GM12878 (cell line): Measurements from ENCODE around the gene NBDY. TPM values are rescaled to one million over a fixed set of nuclear protein-coding genes. Genes with fewer than 3 reads are reported as not detected.

Experiments used
- ATAC-seq: fragments of 200-7000 bp; cut with Tn5 transposase; 3 replicates; pipeline ENCODE4 v1.9.1; 2020; ENCODE audit warnings: mild to moderate bottlenecking, moderate library complexity
- BruUV-seq: library from RNA; stranded (reverse); fragments of 400-500 nt; replicated peaks from 2 replicates; lab custom pipeline; 2021; lab: Mats Ljungman, UMichigan
- CTCF ChIA-PET: fragments of 300-600 bp; sonication (Branson Sonifier 250); formaldehyde crosslinking; extraction: SDS; loops from one replicate; lab custom pipeline; 2021; ENCODE audit warnings: inconsistent platforms; lab: Yijun Ruan, JAX
- POLR2A ChIA-PET: fragments of 350-600 bp; formaldehyde crosslinking; extraction: SDS; loops from one replicate; lab custom pipeline; 2021; ENCODE audit warnings: inconsistent platforms; lab: Charles Lee
- RAD21 ChIA-PET: fragments of 300-600 bp; sonication (Branson Sonifier 250); formaldehyde crosslinking; loops from one replicate; lab custom pipeline; 2023; ENCODE audit warnings: antibody characterized with exemption; ENCODE audit not compliant: unreplicated experiment; lab: Charles Lee
- SMC1A ChIA-PET: fragments of 300-600 bp; sonication (Branson Sonifier 250); formaldehyde crosslinking; loops from one replicate; lab custom pipeline; 2023; ENCODE audit not compliant: unreplicated experiment, uncharacterized antibody; lab: Charles Lee
- DNase-seq: peaks from one replicate; pipeline ENCODE4 v3.0.0-alpha.2; 2011; ENCODE audit warnings: low read depth, low spot score
- FAIRE-seq: peaks from 3 replicates; lab custom pipeline; 2011; peaks lifted over from hg19 to GRCh38; lab: Jason Lieb, UNC
- H2AFZ ChIP-seq: 2 replicates; pipeline ENCODE4 v1.6.0; 2011; ENCODE audit warnings: low read depth, low read length, control low read depth; ENCODE audit not compliant: control insufficient read depth
- H3K27ac ChIP-seq: 2 replicates; pipeline ENCODE4 v1.5.1; 2011; ENCODE audit warnings: control low read depth; ENCODE audit not compliant: control insufficient read depth, insufficient read depth
- H3K27me3 ChIP-seq, 2 experiments: replicated peaks in 1 of 2; 2 replicates each; pipeline versions ENCODE4 v1.6.0 to v1.6.1; 2011; ENCODE audit warnings: low read length in 1 of 2; ENCODE audit not compliant: control insufficient read depth in 2 of 2, insufficient read depth in 2 of 2
- H3K36me3 ChIP-seq, 2 experiments: 2 replicates each; pipeline ENCODE4 v1.5.1; 2011; ENCODE audit warnings: low read length in 1 of 2; ENCODE audit not compliant: control insufficient read depth in 2 of 2, insufficient read depth in 2 of 2
- H3K4me1 ChIP-seq: 2 replicates; pipeline ENCODE4 v1.6.1; 2011; ENCODE audit warnings: mild to moderate bottlenecking, low read length, moderate library complexity, mixed read lengths; ENCODE audit not compliant: control insufficient read depth, insufficient read depth
- H3K4me2 ChIP-seq: 2 replicates; pipeline ENCODE4 v1.6.0; 2011; ENCODE audit warnings: control low read depth; ENCODE audit not compliant: control insufficient read depth, insufficient read depth
- H3K4me3 ChIP-seq: fragments of 200-600 bp; sonication (generic); 2 replicates; pipeline ENCODE4 v1.5.1; 2016
- H3K79me2 ChIP-seq: 2 replicates; pipeline ENCODE4 v1.6.0; 2011; ENCODE audit warnings: low read length; ENCODE audit not compliant: control insufficient read depth, insufficient read depth
- H3K9ac ChIP-seq: 2 replicates; pipeline ENCODE4 v1.8.0; 2011; ENCODE audit warnings: low read length, control low read depth, mixed read lengths; ENCODE audit not compliant: control insufficient read depth, insufficient read depth
- H3K9me3 ChIP-seq: replicated peaks from 3 replicates; pipeline ENCODE4 v1.5.1; 2011; ENCODE audit warnings: mild to moderate bottlenecking, low read length; ENCODE audit not compliant: control insufficient read depth, insufficient read depth
- H4K20me1 ChIP-seq: 2 replicates; pipeline ENCODE4 v1.6.0; 2011; ENCODE audit not compliant: control insufficient read depth, insufficient read depth
- CEBPB ChIP-seq, 2 experiments: fragments of 150-350 bp in 1 of 2; IDR thresholded peaks; 2 replicates each; pipeline ENCODE4 v1.6.1; 2012 to 2014; ENCODE audit warnings: low read depth in 2 of 2, low read length in 2 of 2, borderline replicate concordance in 1 of 2, inconsistent platforms in 1 of 2
- CREM ChIP-seq: IDR thresholded peaks from 2 replicates; pipeline ENCODE4 v1.6.1; 2014; ENCODE audit warnings: antibody characterized with exemption, low read depth
- EED ChIP-seq: sonication (generic); IDR thresholded peaks from 2 replicates; pipeline ENCODE4 v1.6.1; 2016; ENCODE audit warnings: antibody characterized with exemption, low read depth
- IKZF1 ChIP-seq: fragments of 450-650 bp; conservative IDR thresholded peaks from 2 replicates; pipeline ENCODE4 v1.6.1; 2017; ENCODE audit warnings: antibody characterized with exemption, mild to moderate bottlenecking
- KLF5 ChIP-seq: fragments of 450-650 bp; IDR thresholded peaks from 2 replicates; pipeline ENCODE4 v1.6.1; 2014; ENCODE audit warnings: mild to moderate bottlenecking; ENCODE audit not compliant: partially characterized antibody
- NBN ChIP-seq: fragments of 450-650 bp; IDR thresholded peaks from 2 replicates; pipeline ENCODE4 v1.6.1; 2016
- NFIC ChIP-seq: IDR thresholded peaks from 2 replicates; pipeline ENCODE4 v1.6.1; 2012; ENCODE audit warnings: low read depth, mild to moderate bottlenecking, inconsistent platforms, low read length, moderate library complexity
- RFX5 ChIP-seq: IDR thresholded peaks from 2 replicates; pipeline ENCODE4 v1.6.1; 2011; ENCODE audit warnings: low read depth, low read length, improper control_type of control experiment
- SMARCA5 ChIP-seq: fragments of 450-650 bp; IDR thresholded peaks from 2 replicates; pipeline ENCODE4 v1.6.1; 2017; ENCODE audit warnings: mild to moderate bottlenecking
- STAT3 ChIP-seq: IDR thresholded peaks from 2 replicates; pipeline ENCODE4 v1.6.1; 2011; ENCODE audit warnings: low read depth, low read length, improper control_type of control experiment
- TAF1 ChIP-seq: IDR thresholded peaks from 2 replicates; pipeline ENCODE4 v1.6.1; 2011; ENCODE audit warnings: mild to moderate bottlenecking, low read depth, low read length, borderline replicate concordance
- YBX1 ChIP-seq: fragments of 450-650 bp; IDR thresholded peaks from 2 replicates; pipeline ENCODE4 v1.6.1; 2016; ENCODE audit warnings: antibody characterized with exemption
- YY1 ChIP-seq: IDR thresholded peaks from 2 replicates; pipeline ENCODE4 v1.6.1; 2011; ENCODE audit warnings: low read depth, mild to moderate bottlenecking, low read length
- ZNF207 ChIP-seq: fragments of 450-650 bp; IDR thresholded peaks from 2 replicates; pipeline ENCODE4 v1.6.1; 2014; ENCODE audit warnings: antibody characterized with exemption, mild to moderate bottlenecking, borderline replicate concordance
- WGBS: methylation state at CpG from one replicate; pipeline ENCODE4 v1.1.6; 2016; ENCODE audit warnings: low lambda C conversion rate; ENCODE audit not compliant: insufficient replicate concordance, insufficient coverage; ENCODE audit errors: missing lambda C conversion rate; 5-methylcytosine and 5-hydroxymethylcytosine counted together
- in situ Hi-C: fragments of 300-500 bp; cut with MboI; formaldehyde crosslinking; loops from 9 replicates; pipeline ENCODE4 v1.14.3; 2018; ENCODE audit warnings: mixed read lengths
- intact Hi-C: fragments of 100-400 bp; cut with micrococcal nuclease; formaldehyde crosslinking; loops from one replicate; pipeline ENCODE4 v1.14.2; 2022; ENCODE audit not compliant: unreplicated experiment
- polyA plus RNA-seq, 11 experiments: library from polyadenylated mRNA; depleted of rRNA in 4 of 11; unstranded in 6 of 11; stranded (reverse) in 5 of 11; fragments of >200 nt; fragmentation: Nextera tagmentation in 4 of 11; fragmentation: Illumina TruSeq in 1 of 11; extraction: Ambion mirVana in 4 of 11; extraction: Trizol in 1 of 11; gene quantifications; 1 replicate in 1 of 11; 2 replicates in 10 of 11; pipeline versions ENCODE4 v1.2.1 to v1.2.3, GENCODE V29; 2011 to 2016; ENCODE audit warnings: inconsistent platforms in 2 of 11, missing spikeins in 2 of 11, low read depth in 1 of 11
- total RNA-seq, 4 experiments: library from RNA; depleted of rRNA in 3 of 4; stranded (reverse); fragments of >200 nt in 3 of 4; fragmentation: Illumina TruSeq in 1 of 4; extraction: Trizol in 1 of 4; gene quantifications; 2 replicates each; pipeline versions ENCODE4 v1.2.1 to v1.2.3, GENCODE V29; 2013 to 2021
- TF ChIP-seq, protein P1 (sequence below): fragments of 450-650 bp; IDR thresholded peaks from 2 replicates; pipeline ENCODE4 v1.6.1; 2014; ENCODE audit warnings: mild to moderate bottlenecking
- TF ChIP-seq, protein P2 (sequence below): IDR thresholded peaks from 2 replicates; pipeline ENCODE4 v1.6.1; 2011; ENCODE audit warnings: low read depth, mild to moderate bottlenecking, low read length, moderate library complexity, borderline replicate concordance; ENCODE audit errors: extremely low read depth
- TF ChIP-seq, protein P3 (sequence below): fragments of 450-650 bp; IDR thresholded peaks from 2 replicates; pipeline ENCODE4 v1.6.1; 2018; ENCODE audit warnings: borderline replicate concordance, mild to moderate bottlenecking; ENCODE audit not compliant: partially characterized antibody

Gene NBDY
- total and polyA plus RNA-seq, 10 of the 15 experiments (the other 5 are each of a cell fraction or from before 2014, with no cell fraction given), result 10.8 to 122 (median 61.5) TPM

DNA sequence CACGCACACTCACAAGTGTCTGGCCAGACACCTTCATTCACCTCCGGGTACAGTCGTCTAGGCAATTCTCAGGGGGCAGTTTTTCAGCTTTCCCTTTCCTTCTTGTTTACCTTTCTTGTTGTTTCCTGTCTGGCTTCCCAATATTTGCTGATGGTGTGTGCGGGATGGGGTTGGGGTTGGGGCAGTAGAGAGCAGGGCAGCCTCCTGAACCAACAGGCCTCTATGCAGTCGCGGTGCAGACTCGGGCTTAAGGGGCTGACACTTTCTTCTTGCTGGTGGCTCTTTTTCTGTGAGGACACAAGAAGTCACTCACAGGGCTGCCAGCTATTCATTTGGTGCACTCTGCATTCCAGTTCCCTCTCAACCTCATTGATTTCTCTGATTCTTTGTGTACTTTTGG, 56.4 kb downstream of the NBDY start:
- H2AFZ ChIP-seq, result no peak overlapping the region
- TF ChIP-seq SMARCA5 (no peak), YY1 (no peak), STAT3 (no peak), IKZF1 (no peak), ZNF207 (no peak), NBN (no peak), CEBPB (IDR thresholded peaks at IDR 0.05; ENCODE audit: borderline replicate concordance in 1 of 2, low read depth in 2 of 2, low read length in 2 of 2) (no peak), TAF1 (no peak), RFX5 (no peak), CREM (no peak), YBX1 (no peak), EED (no peak), NFIC (no peak), KLF5 (no peak)
- TF ChIP-seq, protein P1, sequence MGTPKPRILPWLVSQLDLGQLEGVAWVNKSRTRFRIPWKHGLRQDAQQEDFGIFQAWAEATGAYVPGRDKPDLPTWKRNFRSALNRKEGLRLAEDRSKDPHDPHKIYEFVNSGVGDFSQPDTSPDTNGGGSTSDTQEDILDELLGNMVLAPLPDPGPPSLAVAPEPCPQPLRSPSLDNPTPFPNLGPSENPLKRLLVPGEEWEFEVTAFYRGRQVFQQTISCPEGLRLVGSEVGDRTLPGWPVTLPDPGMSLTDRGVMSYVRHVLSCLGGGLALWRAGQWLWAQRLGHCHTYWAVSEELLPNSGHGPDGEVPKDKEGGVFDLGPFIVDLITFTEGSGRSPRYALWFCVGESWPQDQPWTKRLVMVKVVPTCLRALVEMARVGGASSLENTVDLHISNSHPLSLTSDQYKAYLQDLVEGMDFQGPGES, result no peak
- TF ChIP-seq, protein P2, sequence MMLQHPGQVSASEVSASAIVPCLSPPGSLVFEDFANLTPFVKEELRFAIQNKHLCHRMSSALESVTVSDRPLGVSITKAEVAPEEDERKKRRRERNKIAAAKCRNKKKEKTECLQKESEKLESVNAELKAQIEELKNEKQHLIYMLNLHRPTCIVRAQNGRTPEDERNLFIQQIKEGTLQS, result no peak
- TF ChIP-seq, protein P3, sequence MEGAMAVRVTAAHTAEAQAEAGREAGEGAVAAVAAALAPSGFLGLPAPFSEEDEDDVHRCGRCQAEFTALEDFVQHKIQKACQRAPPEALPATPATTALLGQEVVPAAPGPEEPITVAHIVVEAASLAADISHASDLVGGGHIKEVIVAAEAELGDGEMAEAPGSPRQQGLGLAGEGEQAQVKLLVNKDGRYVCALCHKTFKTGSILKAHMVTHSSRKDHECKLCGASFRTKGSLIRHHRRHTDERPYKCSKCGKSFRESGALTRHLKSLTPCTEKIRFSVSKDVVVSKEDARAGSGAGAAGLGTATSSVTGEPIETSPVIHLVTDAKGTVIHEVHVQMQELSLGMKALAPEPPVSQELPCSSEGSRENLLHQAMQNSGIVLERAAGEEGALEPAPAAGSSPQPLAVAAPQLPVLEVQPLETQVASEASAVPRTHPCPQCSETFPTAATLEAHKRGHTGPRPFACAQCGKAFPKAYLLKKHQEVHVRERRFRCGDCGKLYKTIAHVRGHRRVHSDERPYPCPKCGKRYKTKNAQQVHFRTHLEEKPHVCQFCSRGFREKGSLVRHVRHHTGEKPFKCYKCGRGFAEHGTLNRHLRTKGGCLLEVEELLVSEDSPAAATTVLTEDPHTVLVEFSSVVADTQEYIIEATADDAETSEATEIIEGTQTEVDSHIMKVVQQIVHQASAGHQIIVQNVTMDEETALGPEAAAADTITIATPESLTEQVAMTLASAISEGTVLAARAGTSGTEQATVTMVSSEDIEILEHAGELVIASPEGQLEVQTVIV, result no peak
- no peak for FAIRE-seq
- no peak overlapping the region for H3K27ac ChIP-seq
- H3K27me3 ChIP-seq, result no peaks in the 10 kb centered on the region
- in situ Hi-C loops (no loop called here), intact Hi-C loops (no loop called here)
- RAD21 ChIA-PET, result interaction anchor here (0.7 kb wide), 1 partner anchor 17 kb away, joined by 3 read pairs; no protein-coding TSS in a partner anchor
- SMC1A ChIA-PET, result interaction anchor here (1.0 to 3.2 kb wide), 2 partner anchors 18 to 193 kb away, joined by 3 to 11 read pairs; no protein-coding TSS in a partner anchor
- H3K4me1 ChIP-seq, result peaks cover 17% of the 10 kb centered on the region
- no peak for DNase-seq
- WGBS, result 84% methylated on average over 7 of the region's 7 CpGs
- H3K79me2 ChIP-seq, result no peaks in the 10 kb centered on the region; the same call in 1 of the 2 replicates
- no peak for ATAC-seq
- H3K4me2 ChIP-seq, result no peak overlapping the region
- no peaks in the 10 kb centered on the region for H4K20me1 ChIP-seq
- no TSS peak for BruUV-seq
- no peak overlapping the region for H3K4me3 ChIP-seq
- POLR2A ChIA-PET, result no interaction called here
- H3K9me3 ChIP-seq, result no peaks in the 10 kb centered on the region
- no peaks in the 10 kb centered on the region; a peak in 1 of 4 replicates for H3K36me3 ChIP-seq
- no peak overlapping the region for H3K9ac ChIP-seq
- CTCF ChIA-PET, result interaction anchor here (1.2 to 1.4 kb wide), 2 partner anchors 11 to 193 kb away, joined by 3 to 5 read pairs; no protein-coding TSS in a partner anchor
